ENCODE results near the gene FBN1.

DNA sequence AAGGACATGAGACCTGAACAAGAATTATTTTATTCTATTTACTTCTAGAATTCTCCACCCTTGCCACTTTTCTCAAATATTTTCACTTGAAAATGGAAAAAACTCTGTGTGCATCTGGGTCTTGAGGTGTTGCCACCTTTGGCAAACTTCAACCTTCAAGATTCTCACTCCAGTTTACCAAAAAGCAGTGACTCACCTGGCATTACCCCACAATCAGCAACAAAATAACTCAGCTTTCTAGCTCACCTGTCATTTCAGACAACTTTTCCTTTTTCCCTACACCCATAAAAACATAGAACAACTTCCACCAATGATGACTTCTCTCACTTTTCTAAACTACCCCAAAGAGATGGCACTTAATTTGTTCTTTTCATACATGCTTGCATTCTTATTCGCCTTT, 198.5 kb downstream of the FBN1 start:
- TF ChIP-seq CTCF (conservative IDR thresholded peaks at IDR 0.05) (no peak), ZFX (IDR thresholded peaks at IDR 0.05) (no peak)

All from C4-2B (cell line).